Neutrophil (primary cell): ENCODE data around the gene XPOT.

Experiments used
- H3K27ac ChIP-seq: fragments of 200-600 bp; sonication (generic); 2 replicates; pipeline ENCODE4 v1.5.1; 2016; ENCODE audit warnings: mild to moderate bottlenecking, moderate library complexity
- H3K27me3 ChIP-seq: fragments of 200-600 bp; sonication (generic); 2 replicates; pipeline ENCODE4 v1.6.0; 2016; ENCODE audit warnings: mild to moderate bottlenecking
- H3K36me3 ChIP-seq: fragments of 200-600 bp; sonication (generic); 2 replicates; pipeline ENCODE4 v1.5.1; 2017
- H3K4me1 ChIP-seq, 2 experiments: fragments of 200-600 bp in 1 of 2; sonication (generic) in 1 of 2; 1 replicate in 1 of 2; 2 replicates in 1 of 2; pipeline versions ENCODE4 v1.5.1 to v1.6.1; 2013 to 2016; ENCODE audit warnings: low read depth in 1 of 2, low read length in 1 of 2, mild to moderate bottlenecking in 1 of 2, moderate library complexity in 1 of 2; ENCODE audit not compliant: control insufficient read depth in 1 of 2, insufficient read depth in 1 of 2
- H3K4me3 ChIP-seq, 2 experiments: fragments of 200-600 bp in 1 of 2; sonication (generic) in 1 of 2; 1 replicate in 1 of 2; 2 replicates in 1 of 2; pipeline ENCODE4 v1.5.1; 2013 to 2016; ENCODE audit warnings: low read depth in 1 of 2, low read length in 1 of 2, mild to moderate bottlenecking in 1 of 2, moderate library complexity in 1 of 2
- H3K9me3 ChIP-seq: fragments of 200-600 bp; sonication (generic); 2 replicates; pipeline ENCODE4 v1.5.1; 2016
- CTCF ChIP-seq: fragments of 200-600 bp; sonication (generic); IDR thresholded peaks from 2 replicates; pipeline ENCODE4 v1.5.1; 2016; ENCODE audit warnings: antibody characterized with exemption

Gene XPOT

GRCh38 chr12:64459394-64459891 is 55.3 kb downstream of the XPOT start:
- Histone ChIP-seq H3K27ac (peak overlapping the region; percentile 76), H3K27me3 (no peaks in the 10 kb centered on the region), H3K4me3 (peak overlapping the region; percentile 30 to 34), H3K4me1 (peaks cover 16 to 17% of the 10 kb centered on the region in 2 experiments), H3K36me3 (peaks cover 50% of the 10 kb centered on the region), H3K9me3 (no peaks in the 10 kb centered on the region)
- TF ChIP-seq CTCF: no peak

GRCh38 chr12:64461634-64462414 is 57.6 kb downstream of the XPOT start:
- no peaks in the 10 kb centered on the region for H3K9me3 ChIP-seq
- peaks cover 16% of the 10 kb centered on the region in 2 experiments for H3K4me1 ChIP-seq
- H3K27me3 ChIP-seq: no peaks in the 10 kb centered on the region
- no peak for TF ChIP-seq CTCF
- H3K36me3 ChIP-seq: peaks cover 68% of the 10 kb centered on the region
- no peak overlapping the region for H3K4me3 ChIP-seq
- H3K27ac ChIP-seq: no peak overlapping the region

GRCh38 chr12:64466178-64466577 is 62.0 kb downstream of the XPOT start:
- Histone ChIP-seq H3K9me3 (no peaks in the 10 kb centered on the region), H3K4me3 (no peak overlapping the region), H3K36me3 (peaks cover 94% of the 10 kb centered on the region), H3K27me3 (no peaks in the 10 kb centered on the region), H3K4me1 (no peaks in the 10 kb centered on the region), H3K27ac (no peak overlapping the region)
- TF ChIP-seq CTCF: no peak

GRCh38 chr12:64468966-64469365 is 64.8 kb downstream of the XPOT start:
- Histone ChIP-seq H3K36me3 (peaks cover 97% of the 10 kb centered on the region), H3K4me1 (no peaks in the 10 kb centered on the region), H3K4me3 (no peak overlapping the region), H3K9me3 (no peaks in the 10 kb centered on the region), H3K27me3 (no peaks in the 10 kb centered on the region), H3K27ac (no peak overlapping the region)
- TF ChIP-seq CTCF: no peak

- Histone ChIP-seq H3K9me3 (no peaks in the 10 kb centered on the region), H3K4me1 (no peaks in the 10 kb centered on the region), H3K27ac (no peak overlapping the region), H3K36me3 (peaks cover 96% of the 10 kb centered on the region), H3K27me3 (no peaks in the 10 kb centered on the region), H3K4me3 (no peak overlapping the region)
- TF ChIP-seq CTCF: no peak
These were observed 65.4 kb downstream of the XPOT start for GRCh38 chr12:64469455-64470142.
